AG09319 (cell line): ENCODE measurements around the gene WDR27.

Experiments used
- DNase-seq: peaks from one replicate; pipeline ENCODE4 v3.0.0-alpha.2; 2010; ENCODE audit warnings: low read depth; ENCODE audit errors: extremely low read depth
- TF ChIP-seq, protein P1 (sequence below): IDR thresholded peaks from 2 replicates; pipeline ENCODE4 v1.5.1; 2011; ENCODE audit warnings: low read depth, mild to moderate bottlenecking, inconsistent platforms, low read length, moderate library complexity

Gene WDR27

DNA sequence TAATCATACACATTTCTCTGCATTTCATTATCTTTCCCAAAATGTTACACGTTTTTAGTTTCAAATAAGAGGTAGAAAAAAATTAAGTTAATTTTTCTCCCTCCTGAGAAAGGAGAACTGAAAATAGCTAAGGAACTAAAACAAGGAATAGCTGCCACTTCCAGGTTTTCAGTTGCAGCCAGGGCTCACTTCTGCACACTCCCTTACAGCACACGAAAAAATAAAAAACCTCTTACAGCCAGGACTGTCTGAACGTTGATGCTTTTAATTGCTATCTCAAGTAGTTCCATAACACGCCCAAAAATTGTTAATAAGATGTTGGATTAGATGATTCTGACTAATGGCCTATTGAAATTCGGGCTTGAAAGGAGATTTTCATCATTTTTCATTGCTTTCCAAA, 294.5 kb downstream of the WDR27 start:
- no peak for DNase-seq
- TF ChIP-seq, protein P1, sequence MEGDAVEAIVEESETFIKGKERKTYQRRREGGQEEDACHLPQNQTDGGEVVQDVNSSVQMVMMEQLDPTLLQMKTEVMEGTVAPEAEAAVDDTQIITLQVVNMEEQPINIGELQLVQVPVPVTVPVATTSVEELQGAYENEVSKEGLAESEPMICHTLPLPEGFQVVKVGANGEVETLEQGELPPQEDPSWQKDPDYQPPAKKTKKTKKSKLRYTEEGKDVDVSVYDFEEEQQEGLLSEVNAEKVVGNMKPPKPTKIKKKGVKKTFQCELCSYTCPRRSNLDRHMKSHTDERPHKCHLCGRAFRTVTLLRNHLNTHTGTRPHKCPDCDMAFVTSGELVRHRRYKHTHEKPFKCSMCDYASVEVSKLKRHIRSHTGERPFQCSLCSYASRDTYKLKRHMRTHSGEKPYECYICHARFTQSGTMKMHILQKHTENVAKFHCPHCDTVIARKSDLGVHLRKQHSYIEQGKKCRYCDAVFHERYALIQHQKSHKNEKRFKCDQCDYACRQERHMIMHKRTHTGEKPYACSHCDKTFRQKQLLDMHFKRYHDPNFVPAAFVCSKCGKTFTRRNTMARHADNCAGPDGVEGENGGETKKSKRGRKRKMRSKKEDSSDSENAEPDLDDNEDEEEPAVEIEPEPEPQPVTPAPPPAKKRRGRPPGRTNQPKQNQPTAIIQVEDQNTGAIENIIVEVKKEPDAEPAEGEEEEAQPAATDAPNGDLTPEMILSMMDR: no peak
